NCI-H128 (cell line): ENCODE data around the gene IQCM.

ENCODE experiments used
- DNase-seq: peaks from one replicate; lab custom pipeline; 2025; ENCODE audit not compliant: unreplicated experiment; lab: John Stamatoyannopoulos, UW

IQCM gene

DNA sequence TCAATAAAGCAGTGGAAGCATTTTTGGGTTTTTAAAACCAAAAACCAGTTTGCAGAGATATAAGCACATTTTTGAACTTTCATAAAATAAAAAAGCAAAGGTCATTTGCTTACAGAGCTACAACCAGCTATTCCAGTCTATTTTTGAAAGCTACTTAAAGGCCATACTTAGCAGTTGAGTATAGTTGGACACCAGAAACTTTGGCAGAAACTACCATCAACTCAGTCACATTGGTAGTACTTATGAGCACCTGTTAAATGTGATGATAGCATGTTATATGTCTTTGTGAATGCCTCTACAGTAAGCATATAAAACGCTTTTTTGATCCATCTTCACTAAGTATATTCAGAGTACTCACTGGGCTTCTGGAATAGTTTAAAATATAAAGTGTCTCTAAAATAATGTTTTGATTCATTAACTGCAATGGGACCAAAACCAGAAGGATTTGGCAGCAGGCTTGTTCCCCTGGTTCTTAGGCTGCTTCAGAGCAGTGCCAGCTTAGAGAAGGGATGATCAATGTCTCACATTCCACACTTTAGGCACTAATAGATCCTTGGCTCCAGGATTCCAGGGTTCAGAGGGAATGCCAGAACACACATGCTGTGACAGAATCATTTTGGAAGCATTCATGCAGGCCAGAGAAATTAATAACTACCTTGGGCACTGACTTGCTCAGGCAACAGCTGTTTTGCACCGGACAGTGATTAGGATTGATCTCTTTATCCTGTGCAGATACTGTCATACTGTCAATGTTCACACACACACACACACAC, 103.9 kb downstream of the IQCM start:
- no peak for DNase-seq

GRCh38 chr4:149709640-149710039, 106.0 kb downstream of the IQCM start:
- DNase-seq: no peak

GRCh38 chr4:149708513-149709130, 107.0 kb downstream of the IQCM start:
- DNase-seq: no peak

- DNase-seq: no peak
These were observed 107.8 kb downstream of the IQCM start for GRCh38 chr4:149707862-149708261.

DNA sequence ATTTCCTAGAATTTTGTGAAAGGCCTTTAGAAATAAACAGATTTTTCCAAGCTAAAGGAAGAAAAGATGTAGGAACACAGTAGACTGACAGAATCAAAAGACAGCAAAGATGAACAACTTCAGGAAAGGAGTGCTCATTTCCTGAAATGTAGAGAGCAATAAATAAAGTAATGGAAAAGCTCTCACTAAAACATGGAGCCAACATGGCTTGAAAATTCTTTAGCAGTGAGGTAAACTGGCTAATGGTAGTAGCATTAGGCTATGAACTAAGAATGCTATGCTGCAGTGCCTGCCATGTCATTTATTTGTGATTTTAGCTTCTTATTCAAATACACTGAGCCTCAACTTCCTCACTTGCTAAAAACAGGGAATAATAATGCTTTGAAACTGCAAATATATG, 108.7 kb downstream of the IQCM start:
- no peak for DNase-seq

DNA sequence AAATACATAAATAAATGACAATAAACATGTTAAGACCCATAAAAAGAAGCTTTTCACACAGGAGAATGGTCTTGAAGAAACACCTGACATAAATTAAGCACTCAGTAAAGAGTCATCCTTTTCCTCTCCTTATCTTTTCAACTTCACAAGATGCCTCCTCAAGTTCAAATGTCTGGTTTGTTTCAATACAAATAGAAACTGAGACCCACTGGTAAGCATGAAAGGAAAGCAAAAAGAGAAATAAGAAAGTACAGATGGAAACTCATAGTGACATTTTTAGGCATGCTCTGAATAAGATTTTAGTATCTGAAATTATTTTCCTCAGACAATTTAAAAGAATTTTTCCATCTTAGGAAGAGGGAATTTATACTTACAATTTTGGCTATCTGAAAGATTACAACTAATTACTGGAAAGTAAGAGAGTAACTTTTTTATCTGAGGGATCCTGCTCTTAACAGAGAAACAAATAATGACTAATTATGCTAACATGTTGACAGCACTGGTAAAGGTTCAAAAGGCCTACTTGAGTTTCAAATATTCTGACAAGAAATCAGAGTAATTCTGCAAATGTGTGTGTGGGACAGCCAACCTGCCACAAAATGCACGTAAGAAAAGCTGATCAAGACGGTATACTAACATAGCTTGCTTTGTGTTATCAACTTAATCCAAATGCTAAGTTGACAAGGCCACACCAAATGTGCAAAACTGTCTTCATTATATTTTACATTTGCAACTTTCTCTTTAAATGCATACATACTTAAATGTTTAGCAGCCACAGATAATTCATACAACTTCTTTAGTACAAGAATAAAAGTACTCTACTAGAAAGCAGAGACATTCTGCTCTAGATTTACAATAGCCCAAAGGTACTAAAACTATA, 113.0 kb downstream of the IQCM start:
- no peak for DNase-seq

DNA sequence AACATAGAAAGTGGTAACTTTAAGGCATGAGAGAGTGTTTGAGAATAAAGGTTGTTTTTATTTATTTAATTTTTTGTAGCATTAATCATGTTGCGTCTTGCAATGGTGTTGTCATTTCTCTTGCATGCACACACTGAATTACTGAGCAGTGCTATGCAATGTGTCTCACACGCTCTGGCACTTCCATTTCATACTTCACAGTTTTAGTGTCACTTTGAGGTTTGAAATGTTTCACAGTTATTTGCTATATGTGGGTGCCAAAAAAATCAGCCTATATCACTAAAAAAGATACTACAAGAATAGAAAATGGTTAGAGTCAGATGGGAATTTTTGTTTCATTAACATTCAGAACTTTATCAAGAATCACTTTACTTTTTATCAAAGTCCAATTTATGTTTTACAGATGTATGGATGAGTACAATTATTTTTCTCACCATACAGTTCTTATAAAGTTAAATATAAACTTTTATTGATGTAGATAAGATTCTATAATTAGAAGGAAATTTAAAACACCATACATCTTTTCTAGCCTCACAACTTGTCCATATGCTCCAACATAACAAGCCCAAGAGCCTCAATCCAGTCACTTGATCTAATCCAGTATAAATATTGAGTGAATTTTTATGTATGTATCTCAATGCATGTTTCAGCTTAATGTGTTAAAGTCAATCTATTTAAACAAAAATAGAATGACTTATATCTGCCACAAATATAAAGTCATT, 114.0 kb downstream of the IQCM start:
- no peak for DNase-seq

GRCh38 chr4:149700272-149700671, 115.4 kb downstream of the IQCM start:
- no peak for DNase-seq

- no peak for DNase-seq
These were observed 116.0 kb downstream of the IQCM start for GRCh38 chr4:149699642-149700041.

GRCh38 chr4:149690726-149691125, 124.9 kb downstream of the IQCM start:
- no peak for DNase-seq

GRCh38 chr4:149684516-149684915, 131.1 kb downstream of the IQCM start:
- no peak for DNase-seq

GRCh38 chr4:149676076-149676475, 139.6 kb downstream of the IQCM start:
- DNase-seq: no peak

DNA sequence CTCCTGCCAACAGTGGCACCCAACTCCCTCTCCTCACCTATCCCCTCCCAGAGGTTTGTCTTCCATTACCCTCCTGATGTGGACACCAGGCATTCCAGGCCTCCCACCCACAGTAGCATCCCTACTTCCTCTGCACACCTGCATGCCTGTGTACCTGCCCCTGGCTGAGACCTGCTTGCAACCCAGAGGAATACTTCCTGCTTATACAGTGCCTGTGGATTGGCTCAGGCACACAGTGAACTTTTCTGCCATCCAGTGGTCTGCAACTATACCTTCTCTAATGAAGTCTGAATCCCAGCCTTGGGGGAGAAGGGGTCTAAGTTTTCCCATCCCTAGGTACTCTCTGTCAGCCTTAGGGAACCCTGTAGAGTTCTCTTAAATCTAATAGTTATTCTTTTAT, 169.9 kb downstream of the IQCM start:
- DNase-seq: no peak

- no peak for DNase-seq
These were observed 177.6 kb downstream of the IQCM start for GRCh38 chr4:149638073-149638472.

- no peak for DNase-seq
These were observed 181.3 kb downstream of the IQCM start for GRCh38 chr4:149634368-149634767.

- no peak for DNase-seq
These were observed 184.0 kb downstream of the IQCM start for GRCh38 chr4:149631629-149632028.

DNA sequence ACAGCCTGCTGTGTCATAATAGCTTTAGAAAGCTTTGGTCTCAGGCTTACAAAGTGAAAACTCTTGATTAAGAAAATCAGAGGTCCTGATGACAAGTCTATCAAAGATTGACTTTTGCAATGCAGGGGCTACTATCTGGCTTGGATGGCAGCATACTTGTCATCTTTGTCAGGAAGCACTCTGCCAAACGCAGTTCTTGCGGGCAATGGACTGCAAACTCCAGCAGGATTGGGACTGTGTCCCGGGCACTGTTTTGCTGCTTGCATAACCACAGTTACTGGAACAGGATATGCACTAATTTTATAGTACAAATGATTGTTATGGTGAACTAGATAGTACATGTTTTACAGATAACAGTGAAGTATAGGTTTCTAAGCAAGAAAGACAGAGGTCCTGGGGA, 185.6 kb downstream of the IQCM start:
- no peak for DNase-seq

GRCh38 chr4:149605601-149606378, 209.9 kb downstream of the IQCM start:
- DNase-seq: no peak

GRCh38 chr4:149604827-149605226, 210.8 kb downstream of the IQCM start:
- no peak for DNase-seq

DNA sequence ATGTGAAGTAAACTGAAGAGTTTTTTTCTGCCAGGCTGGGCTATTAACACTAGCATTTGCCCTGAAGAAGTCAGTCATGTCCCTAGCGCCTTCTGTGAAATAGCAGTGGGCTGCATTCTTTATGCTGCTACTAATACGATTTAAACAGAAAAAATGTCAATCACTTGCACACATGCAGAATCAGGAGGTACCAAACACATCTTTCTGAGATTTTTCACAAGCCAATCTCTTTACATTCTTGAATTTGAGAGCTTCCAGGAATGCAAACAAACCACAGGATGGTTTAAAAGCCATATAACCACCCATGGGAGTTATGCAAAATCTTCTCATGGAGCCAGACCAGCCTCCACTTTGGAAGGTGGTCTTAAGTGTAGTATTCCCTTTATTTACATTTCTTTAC, 220.1 kb downstream of the IQCM start:
- no peak for DNase-seq
